ENCODE data around the gene SYT2. TPM values are rescaled to one million over a fixed set of nuclear protein-coding genes. Genes with fewer than 3 reads are reported as not detected.
"Not testable (repeated sequence)": the region's sequence is repeated elsewhere in the genome, so short reads cannot be mapped to it uniquely, and the experiment has no call there.

The SYT2 gene
- total and polyA plus RNA-seq, 9 of the 15 experiments (the other 6 are each of a cell fraction or from before 2014, with no cell fraction given), result not detected

DNA sequence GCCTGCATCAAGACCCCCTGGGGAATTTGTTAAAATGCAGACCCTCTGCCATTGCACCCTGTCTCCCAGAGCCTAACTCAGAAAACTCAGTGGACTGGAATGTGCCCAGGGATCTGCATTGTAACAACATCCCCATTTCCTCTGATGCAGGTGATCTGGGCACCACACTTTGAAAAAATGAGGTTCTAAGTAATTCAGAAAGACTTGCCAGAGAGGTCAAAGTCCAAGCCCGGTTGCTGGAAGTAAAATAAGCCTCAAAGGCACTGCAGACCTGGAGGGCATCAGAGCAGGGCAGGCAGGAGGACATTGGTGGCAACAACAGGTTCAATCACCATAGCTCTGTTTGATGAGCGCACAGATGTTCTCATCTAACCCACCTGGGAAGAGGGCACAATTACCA lies 90.7 kb downstream of the SYT2 start:
- no TSS peak for BruUV-seq (replicated peaks)
- CTCF ChIA-PET (ENCODE audit: low intra/inter-chr PET ratio), result no interaction called here
- 9% methylated on average over 2 of the region's 2 CpGs for WGBS (ENCODE audit: insufficient coverage, low coverage, missing lambda C conversion rate)

DNA sequence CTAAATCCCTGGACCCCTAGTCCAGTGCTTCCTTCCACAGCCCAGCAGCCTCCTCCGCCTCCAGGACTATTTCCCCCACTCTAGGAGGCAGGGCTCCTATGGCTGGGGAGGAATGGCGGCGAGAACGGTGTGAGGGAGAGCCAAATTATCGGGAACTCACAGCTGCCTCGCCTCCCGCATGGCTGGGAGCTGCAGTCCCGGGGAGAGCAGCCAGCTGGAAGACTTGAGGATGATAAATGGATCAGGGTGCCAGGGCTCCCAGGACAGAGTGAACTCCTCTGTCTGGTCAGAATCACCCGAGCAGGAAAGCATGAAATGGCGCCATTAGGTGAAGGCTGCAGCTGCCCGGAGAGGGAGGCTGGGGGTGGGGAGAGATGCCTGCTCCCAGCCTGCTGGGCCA lies 91.2 kb downstream of the SYT2 start:
- H3K4me3 ChIP-seq; H3K9me1 ChIP-seq (ENCODE audit: control insufficient read depth, insufficient read depth, low read length); in situ Hi-C loops (cut with MboI); BruUV-seq (replicated peaks); H3K79me2 ChIP-seq (ENCODE audit: control insufficient read depth, insufficient read depth, low read length); CTCF ChIA-PET (ENCODE audit: low intra/inter-chr PET ratio); H3K27ac ChIP-seq (ENCODE audit: extremely low read depth, low read depth, low read length); FAIRE-seq; ATAC-seq; H3K9ac ChIP-seq (ENCODE audit: insufficient read depth in 1 of 2, low read depth in 2 of 2, low read length in 2 of 2); H3K4me2 ChIP-seq (ENCODE audit: insufficient read depth, low read length); POLR2A ChIA-PET; H3K36me3 ChIP-seq (ENCODE audit: control insufficient read depth, insufficient read depth, low read length); H2AFZ ChIP-seq (ENCODE audit: low read depth, low read length); H3K9me3 ChIP-seq (replicated peaks; ENCODE audit: control insufficient read depth, insufficient read depth, low read depth, low read length); H4K20me1 ChIP-seq (replicated peaks; ENCODE audit: control insufficient read depth, insufficient read depth, low read length); intact Hi-C loops (cut with micrococcal nuclease); H3K4me1 ChIP-seq (replicated peaks in 1 of 2; ENCODE audit: control insufficient read depth in 2 of 2, insufficient read depth in 2 of 2, low read length in 2 of 2); DNase-seq (ENCODE audit: extremely low read depth in 1 of 4, low spot score in 3 of 4); TF ChIP-seq PBX2 (CRISPR knock-in tag; IDR thresholded peaks at IDR 0.05; ENCODE audit: low read depth): not testable (repeated sequence)
- TF ChIP-seq PBX2 (tag; conservative IDR thresholded peaks at IDR 0.05; ENCODE audit: low read depth) (peak; percentile 42; the same call in 1 of the 2 replicates), TFAP4 (CRISPR knock-in tag; IDR thresholded peaks at IDR 0.05; ENCODE audit: borderline replicate concordance) (peak; percentile 51; the same call in 1 of the 2 replicates), TCF3 (CRISPR knock-in tag; IDR thresholded peaks at IDR 0.05) (peak; percentile 28; the same call in 1 of the 2 replicates), CBFA2T2 (conservative IDR thresholded peaks at IDR 0.05) (0 out of 2 replicates have a peak, but pooled peaks have one; percentile 21), CBFA2T3 (IDR thresholded peaks at IDR 0.05) (peak; percentile 34; the same call in 1 of the 2 replicates)
- WGBS (ENCODE audit: insufficient coverage, low coverage, missing lambda C conversion rate), result 3% methylated on average over 11 of the region's 11 CpGs
- H3K27me3 ChIP-seq (ENCODE audit: control insufficient read depth in 2 of 2, insufficient read depth in 2 of 2, low read length in 2 of 2), result peaks cover 10 to 56% of the 10 kb centered on the region in 2 experiments; a peak in 4 of 5 replicates

More for the DNA sequence above, 90.7 kb downstream of the SYT2 start:
- H3K27ac ChIP-seq (ENCODE audit: extremely low read depth, low read depth, low read length), result no peak overlapping the region
- intact Hi-C loops (cut with micrococcal nuclease), result no loop called here
- DNase-seq (ENCODE audit: extremely low read depth in 1 of 4, low spot score in 3 of 4) (no peak), ATAC-seq (no peak), FAIRE-seq (no peak)
- no peaks in the 10 kb centered on the region for H3K9me3 ChIP-seq (replicated peaks; ENCODE audit: control insufficient read depth, insufficient read depth, low read depth, low read length)
- no peak overlapping the region for H2AFZ ChIP-seq (ENCODE audit: low read depth, low read length)
- H3K79me2 ChIP-seq (ENCODE audit: control insufficient read depth, insufficient read depth, low read length), result no peaks in the 10 kb centered on the region
- H3K36me3 ChIP-seq (ENCODE audit: control insufficient read depth, insufficient read depth, low read length), result no peaks in the 10 kb centered on the region; the same call in 2 of the 3 replicates
- POLR2A ChIA-PET, result no interaction called here
- no peak overlapping the region for H3K9ac ChIP-seq (ENCODE audit: insufficient read depth in 1 of 2, low read depth in 2 of 2, low read length in 2 of 2)
- peaks cover 10 to 52% of the 10 kb centered on the region in 2 experiments; a peak in 4 of 5 replicates for H3K27me3 ChIP-seq (ENCODE audit: control insufficient read depth in 2 of 2, insufficient read depth in 2 of 2, low read length in 2 of 2)
- peaks cover 3% of the 10 kb centered on the region for H4K20me1 ChIP-seq (replicated peaks; ENCODE audit: control insufficient read depth, insufficient read depth, low read length)
- TF ChIP-seq ZZZ3 (IDR thresholded peaks at IDR 0.05), result no peak
- TF ChIP-seq, protein P1, sequence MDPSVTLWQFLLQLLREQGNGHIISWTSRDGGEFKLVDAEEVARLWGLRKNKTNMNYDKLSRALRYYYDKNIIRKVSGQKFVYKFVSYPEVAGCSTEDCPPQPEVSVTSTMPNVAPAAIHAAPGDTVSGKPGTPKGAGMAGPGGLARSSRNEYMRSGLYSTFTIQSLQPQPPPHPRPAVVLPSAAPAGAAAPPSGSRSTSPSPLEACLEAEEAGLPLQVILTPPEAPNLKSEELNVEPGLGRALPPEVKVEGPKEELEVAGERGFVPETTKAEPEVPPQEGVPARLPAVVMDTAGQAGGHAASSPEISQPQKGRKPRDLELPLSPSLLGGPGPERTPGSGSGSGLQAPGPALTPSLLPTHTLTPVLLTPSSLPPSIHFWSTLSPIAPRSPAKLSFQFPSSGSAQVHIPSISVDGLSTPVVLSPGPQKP (CRISPR knock-in tag; IDR thresholded peaks at IDR 0.05), result no peak
- H3K9me1 ChIP-seq (ENCODE audit: control insufficient read depth, insufficient read depth, low read length), result peaks cover 3% of the 10 kb centered on the region
- H3K4me2 ChIP-seq (ENCODE audit: insufficient read depth, low read length), result no peak overlapping the region
- in situ Hi-C loops (cut with MboI), result no loop called here
- no peak overlapping the region for H3K4me3 ChIP-seq
- peaks cover 0 to 12% of the 10 kb centered on the region in 2 experiments; a peak in 3 of 5 replicates for H3K4me1 ChIP-seq (replicated peaks in 1 of 2; ENCODE audit: control insufficient read depth in 2 of 2, insufficient read depth in 2 of 2, low read length in 2 of 2)
